GM23338 (cell line): ENCODE measurements around the gene GTSF1L. TPM values are rescaled to one million over a fixed set of nuclear protein-coding genes. Genes with fewer than 3 reads are reported as not detected.
A peak's percentile ranks its signal among the peaks of the same experiment; 100 is the strongest.

ENCODE experiments used
- ATAC-seq: fragments of 200-7000 bp; cut with Tn5 transposase; 3 replicates; pipeline ENCODE4 v1.9.1; 2020
- DNase-seq: peaks from one replicate; pipeline ENCODE4 v3.0.0-alpha.2; 2015; ENCODE audit warnings: low spot score
- H2AFZ ChIP-seq: fragments of 200-600 bp; sonication (generic); 2 replicates; pipeline ENCODE4 v1.8.0; 2016; ENCODE audit warnings: antibody characterized with exemption, mild to moderate bottlenecking, moderate library complexity
- H3F3A ChIP-seq: fragments of 200-600 bp; sonication (generic); replicated peaks from 2 replicates; pipeline ENCODE4 v1.8.0; 2017; ENCODE audit warnings: antibody characterized with exemption, mixed run types, low read depth
- H3K27ac ChIP-seq: fragments of 200-600 bp; sonication (generic); 2 replicates; pipeline ENCODE4 v1.6.1; 2016; ENCODE audit warnings: low read depth
- H3K27me3 ChIP-seq: fragments of 200-600 bp; sonication (generic); 2 replicates; pipeline ENCODE4 v1.8.0; 2016; ENCODE audit warnings: mild to moderate bottlenecking, mixed run types, moderate library complexity; ENCODE audit not compliant: insufficient read depth
- H3K36me3 ChIP-seq: fragments of 200-600 bp; sonication (generic); 2 replicates; pipeline ENCODE4 v1.8.0; 2016; ENCODE audit warnings: mild to moderate bottlenecking; ENCODE audit not compliant: insufficient read depth
- H3K4me1 ChIP-seq: fragments of 200-600 bp; sonication (generic); 2 replicates; pipeline ENCODE4 v1.8.0; 2016; ENCODE audit warnings: mild to moderate bottlenecking, moderate library complexity; ENCODE audit not compliant: insufficient read depth
- H3K4me2 ChIP-seq: fragments of 200-600 bp; sonication (generic); 2 replicates; pipeline ENCODE4 v1.7.1; 2017; ENCODE audit warnings: mixed run types
- H3K4me3 ChIP-seq: fragments of 200-600 bp; sonication (generic); 2 replicates; pipeline ENCODE4 v1.6.1; 2016; ENCODE audit warnings: mixed run types
- H3K79me2 ChIP-seq: fragments of 200-600 bp; sonication (generic); replicated peaks from 2 replicates; pipeline ENCODE4 v1.8.0; 2017; ENCODE audit warnings: mild to moderate bottlenecking; ENCODE audit not compliant: insufficient read depth
- H3K9me2 ChIP-seq: fragments of 200-600 bp; sonication (generic); 2 replicates; pipeline ENCODE4 v1.8.0; 2017; ENCODE audit not compliant: insufficient read depth
- H4K20me1 ChIP-seq: fragments of 200-600 bp; sonication (generic); replicated peaks from 2 replicates; pipeline ENCODE4 v1.8.0; 2017; ENCODE audit warnings: mild to moderate bottlenecking; ENCODE audit not compliant: insufficient read depth
- H3K27ac Mint-ChIP-seq: 2 replicates; pipeline ENCODE4 v1.8.0; 2020; ENCODE audit warnings: inconsistent platforms, mild to moderate bottlenecking, moderate library complexity, mixed read lengths
- H3K27me3 Mint-ChIP-seq: 3 replicates; pipeline ENCODE4 v1.8.0; 2022; ENCODE audit warnings: low read depth, mild to moderate bottlenecking, moderate library complexity, mixed read lengths, inconsistent platforms; ENCODE audit not compliant: insufficient read depth, poor library complexity
- H3K36me3 Mint-ChIP-seq: 3 replicates; pipeline ENCODE4 v1.8.0; 2021; ENCODE audit warnings: low read depth, mild to moderate bottlenecking, inconsistent platforms, moderate library complexity, mixed read lengths
- H3K4me1 Mint-ChIP-seq: 3 replicates; pipeline ENCODE4 v1.8.0; 2020; ENCODE audit warnings: mild to moderate bottlenecking, inconsistent platforms, mixed read lengths
- H3K4me3 Mint-ChIP-seq: 3 replicates; pipeline ENCODE4 v1.8.0; 2021; ENCODE audit warnings: moderate library complexity, mild to moderate bottlenecking, inconsistent platforms, mixed read lengths
- H3K9me3 Mint-ChIP-seq: 3 replicates; pipeline ENCODE4 v1.8.0; 2020; ENCODE audit warnings: moderate library complexity, mild to moderate bottlenecking, inconsistent platforms, mixed read lengths
- CREB1 ChIP-seq: fragments of 250-450 bp; sonication (Bioruptor Pico); IDR thresholded peaks from 2 replicates; pipeline ENCODE4 v1.5.0; 2020; ENCODE audit warnings: low read depth, mild to moderate bottlenecking, moderate library complexity
- EZH2 ChIP-seq: fragments of 200-600 bp; sonication (generic); IDR thresholded peaks from one replicate; pipeline ENCODE4 v1.8.0; 2017; ENCODE audit warnings: antibody characterized with exemption, mild to moderate bottlenecking, low read depth; ENCODE audit not compliant: unreplicated experiment
- EZH2phosphoT487 ChIP-seq: fragments of 200-600 bp; sonication (generic); IDR thresholded peaks from one replicate; pipeline ENCODE4 v1.8.1; 2018; ENCODE audit warnings: antibody characterized with exemption; ENCODE audit not compliant: unreplicated experiment
- JUNB ChIP-seq: IDR thresholded peaks from one replicate; pipeline ENCODE4 v1.6.1; 2016; ENCODE audit warnings: antibody characterized with exemption; ENCODE audit not compliant: unreplicated experiment
- NANOG ChIP-seq: IDR thresholded peaks from 2 replicates; pipeline ENCODE4 v1.6.1; 2016; ENCODE audit warnings: antibody characterized with exemption, borderline replicate concordance
- POLR2AphosphoS5 ChIP-seq: IDR thresholded peaks from 2 replicates; pipeline ENCODE4 v1.6.1; 2016; ENCODE audit warnings: antibody characterized with exemption, low read depth
- STAT1 ChIP-seq: IDR thresholded peaks from one replicate; pipeline ENCODE4 v1.6.1; 2016; ENCODE audit warnings: antibody characterized with exemption; ENCODE audit not compliant: unreplicated experiment
- ZNF114 ChIP-seq: fragments of 250-450 bp; sonication (Bioruptor Pico); IDR thresholded peaks from 2 replicates; pipeline ENCODE4 v1.5.0; 2020; ENCODE audit warnings: mild to moderate bottlenecking, moderate library complexity
- ZNF331 ChIP-seq: fragments of 250-450 bp; sonication (Bioruptor Pico); IDR thresholded peaks from 2 replicates; pipeline ENCODE4 v1.5.0; 2020; ENCODE audit warnings: low read depth, mild to moderate bottlenecking, moderate library complexity
- polyA plus RNA-seq: library from polyadenylated mRNA; unstranded; fragments of >200 nt; fragmentation: Nextera tagmentation; extraction: Ambion mirVana; gene quantifications from 2 replicates; pipeline ENCODE4 v1.2.1, GENCODE V29; 2016
- total RNA-seq: library from RNA; depleted of rRNA; stranded (reverse); fragments of >200 nt; shearing (Covaris generic); gene quantifications from 2 replicates; pipeline ENCODE4 v1.2.3, GENCODE V29; 2014
- TF ChIP-seq, protein P1 (sequence below): IDR thresholded peaks from one replicate; pipeline ENCODE4 v1.6.1; 2018; ENCODE audit warnings: antibody characterized with exemption; ENCODE audit not compliant: unreplicated experiment
- TF ChIP-seq, protein P2 (sequence below): IDR thresholded peaks from 2 replicates; pipeline ENCODE4 v1.6.1; 2016; ENCODE audit warnings: antibody characterized with exemption
- TF ChIP-seq, protein P3 (sequence below): fragments of 250-450 bp; sonication (Bioruptor Pico); IDR thresholded peaks from 2 replicates; pipeline ENCODE4 v1.5.0; 2020; ENCODE audit warnings: mild to moderate bottlenecking, moderate library complexity
- TF ChIP-seq, protein P4 (sequence below), 2 experiments: fragments of 200-600 bp in 1 of 2; sonication (generic) in 1 of 2; conservative IDR thresholded peaks; 2 replicates each; pipeline versions ENCODE4 v1.5.1 to v1.6.1; 2016 to 2017; ENCODE audit warnings: antibody characterized with exemption in 2 of 2, low read depth in 2 of 2, mild to moderate bottlenecking in 2 of 2, moderate library complexity in 1 of 2

GTSF1L gene
- total and polyA plus RNA-seq, 2 experiments from 2014 or later: not detected

DNA sequence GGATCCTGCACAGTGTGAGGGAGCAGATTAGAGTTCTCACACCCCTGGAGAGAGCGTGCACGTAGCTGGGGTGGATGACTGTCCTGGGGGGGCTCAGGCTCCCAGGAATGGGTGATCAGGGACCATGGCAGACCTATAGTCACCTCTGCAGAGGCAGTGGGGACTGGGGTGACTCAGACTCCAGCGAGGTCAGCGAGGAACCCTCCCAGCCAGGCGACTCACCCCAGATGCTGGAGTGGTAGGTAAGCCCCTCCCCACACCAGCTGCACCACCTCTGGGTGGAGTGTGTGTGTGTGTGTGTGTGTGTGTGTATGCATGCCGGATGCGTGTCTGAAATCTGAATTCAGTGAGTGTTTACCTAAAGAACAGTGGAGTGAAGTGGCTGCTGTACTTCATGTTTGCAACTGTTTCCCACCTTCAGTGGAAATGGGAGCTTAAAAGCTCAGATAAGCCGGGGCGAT lies 17.4 kb upstream of the GTSF1L start:
- Histone ChIP-seq H3K4me3 (no peak overlapping the region), H3K9me2 (peaks cover 7% of the 10 kb centered on the region; the same call in 1 of the 2 replicates), H4K20me1 (no peaks in the 10 kb centered on the region), H3K27ac (no peak overlapping the region), H3K79me2 (no peaks in the 10 kb centered on the region), H3K36me3 (no peaks in the 10 kb centered on the region), H2AFZ (no peak overlapping the region), H3K4me2 (no peak overlapping the region), H3F3A (no peaks in the 10 kb centered on the region), H3K4me1 (peaks cover 8% of the 10 kb centered on the region; the same call in 1 of the 2 replicates), H3K27me3 (no peaks in the 10 kb centered on the region)
- ATAC-seq (peak; percentile 27; the same call in 2 of the 3 replicates), DNase-seq (no peak)
- Mint-ChIP-seq H3K36me3 (no peaks in the 10 kb centered on the region), H3K4me1 (peaks cover 13% of the 10 kb centered on the region), H3K27ac (no peak overlapping the region), H3K27me3 (peaks cover 9% of the 10 kb centered on the region), H3K4me3 (no peak overlapping the region), H3K9me3 (no peaks in the 10 kb centered on the region; the same call in 2 of the 3 replicates)
- TF ChIP-seq ZNF114 (CRISPR knock-in tag): no peak
- TF ChIP-seq EZH2: no peak
- no peak for TF ChIP-seq NANOG
- TF ChIP-seq, protein P1, sequence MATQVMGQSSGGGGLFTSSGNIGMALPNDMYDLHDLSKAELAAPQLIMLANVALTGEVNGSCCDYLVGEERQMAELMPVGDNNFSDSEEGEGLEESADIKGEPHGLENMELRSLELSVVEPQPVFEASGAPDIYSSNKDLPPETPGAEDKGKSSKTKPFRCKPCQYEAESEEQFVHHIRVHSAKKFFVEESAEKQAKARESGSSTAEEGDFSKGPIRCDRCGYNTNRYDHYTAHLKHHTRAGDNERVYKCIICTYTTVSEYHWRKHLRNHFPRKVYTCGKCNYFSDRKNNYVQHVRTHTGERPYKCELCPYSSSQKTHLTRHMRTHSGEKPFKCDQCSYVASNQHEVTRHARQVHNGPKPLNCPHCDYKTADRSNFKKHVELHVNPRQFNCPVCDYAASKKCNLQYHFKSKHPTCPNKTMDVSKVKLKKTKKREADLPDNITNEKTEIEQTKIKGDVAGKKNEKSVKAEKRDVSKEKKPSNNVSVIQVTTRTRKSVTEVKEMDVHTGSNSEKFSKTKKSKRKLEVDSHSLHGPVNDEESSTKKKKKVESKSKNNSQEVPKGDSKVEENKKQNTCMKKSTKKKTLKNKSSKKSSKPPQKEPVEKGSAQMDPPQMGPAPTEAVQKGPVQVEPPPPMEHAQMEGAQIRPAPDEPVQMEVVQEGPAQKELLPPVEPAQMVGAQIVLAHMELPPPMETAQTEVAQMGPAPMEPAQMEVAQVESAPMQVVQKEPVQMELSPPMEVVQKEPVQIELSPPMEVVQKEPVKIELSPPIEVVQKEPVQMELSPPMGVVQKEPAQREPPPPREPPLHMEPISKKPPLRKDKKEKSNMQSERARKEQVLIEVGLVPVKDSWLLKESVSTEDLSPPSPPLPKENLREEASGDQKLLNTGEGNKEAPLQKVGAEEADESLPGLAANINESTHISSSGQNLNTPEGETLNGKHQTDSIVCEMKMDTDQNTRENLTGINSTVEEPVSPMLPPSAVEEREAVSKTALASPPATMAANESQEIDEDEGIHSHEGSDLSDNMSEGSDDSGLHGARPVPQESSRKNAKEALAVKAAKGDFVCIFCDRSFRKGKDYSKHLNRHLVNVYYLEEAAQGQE: no peak
- TF ChIP-seq, protein P2, sequence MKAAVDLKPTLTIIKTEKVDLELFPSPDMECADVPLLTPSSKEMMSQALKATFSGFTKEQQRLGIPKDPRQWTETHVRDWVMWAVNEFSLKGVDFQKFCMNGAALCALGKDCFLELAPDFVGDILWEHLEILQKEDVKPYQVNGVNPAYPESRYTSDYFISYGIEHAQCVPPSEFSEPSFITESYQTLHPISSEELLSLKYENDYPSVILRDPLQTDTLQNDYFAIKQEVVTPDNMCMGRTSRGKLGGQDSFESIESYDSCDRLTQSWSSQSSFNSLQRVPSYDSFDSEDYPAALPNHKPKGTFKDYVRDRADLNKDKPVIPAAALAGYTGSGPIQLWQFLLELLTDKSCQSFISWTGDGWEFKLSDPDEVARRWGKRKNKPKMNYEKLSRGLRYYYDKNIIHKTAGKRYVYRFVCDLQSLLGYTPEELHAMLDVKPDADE: no peak
- no peak for TF ChIP-seq ZNF331 (CRISPR knock-in tag)
- TF ChIP-seq, protein P3, sequence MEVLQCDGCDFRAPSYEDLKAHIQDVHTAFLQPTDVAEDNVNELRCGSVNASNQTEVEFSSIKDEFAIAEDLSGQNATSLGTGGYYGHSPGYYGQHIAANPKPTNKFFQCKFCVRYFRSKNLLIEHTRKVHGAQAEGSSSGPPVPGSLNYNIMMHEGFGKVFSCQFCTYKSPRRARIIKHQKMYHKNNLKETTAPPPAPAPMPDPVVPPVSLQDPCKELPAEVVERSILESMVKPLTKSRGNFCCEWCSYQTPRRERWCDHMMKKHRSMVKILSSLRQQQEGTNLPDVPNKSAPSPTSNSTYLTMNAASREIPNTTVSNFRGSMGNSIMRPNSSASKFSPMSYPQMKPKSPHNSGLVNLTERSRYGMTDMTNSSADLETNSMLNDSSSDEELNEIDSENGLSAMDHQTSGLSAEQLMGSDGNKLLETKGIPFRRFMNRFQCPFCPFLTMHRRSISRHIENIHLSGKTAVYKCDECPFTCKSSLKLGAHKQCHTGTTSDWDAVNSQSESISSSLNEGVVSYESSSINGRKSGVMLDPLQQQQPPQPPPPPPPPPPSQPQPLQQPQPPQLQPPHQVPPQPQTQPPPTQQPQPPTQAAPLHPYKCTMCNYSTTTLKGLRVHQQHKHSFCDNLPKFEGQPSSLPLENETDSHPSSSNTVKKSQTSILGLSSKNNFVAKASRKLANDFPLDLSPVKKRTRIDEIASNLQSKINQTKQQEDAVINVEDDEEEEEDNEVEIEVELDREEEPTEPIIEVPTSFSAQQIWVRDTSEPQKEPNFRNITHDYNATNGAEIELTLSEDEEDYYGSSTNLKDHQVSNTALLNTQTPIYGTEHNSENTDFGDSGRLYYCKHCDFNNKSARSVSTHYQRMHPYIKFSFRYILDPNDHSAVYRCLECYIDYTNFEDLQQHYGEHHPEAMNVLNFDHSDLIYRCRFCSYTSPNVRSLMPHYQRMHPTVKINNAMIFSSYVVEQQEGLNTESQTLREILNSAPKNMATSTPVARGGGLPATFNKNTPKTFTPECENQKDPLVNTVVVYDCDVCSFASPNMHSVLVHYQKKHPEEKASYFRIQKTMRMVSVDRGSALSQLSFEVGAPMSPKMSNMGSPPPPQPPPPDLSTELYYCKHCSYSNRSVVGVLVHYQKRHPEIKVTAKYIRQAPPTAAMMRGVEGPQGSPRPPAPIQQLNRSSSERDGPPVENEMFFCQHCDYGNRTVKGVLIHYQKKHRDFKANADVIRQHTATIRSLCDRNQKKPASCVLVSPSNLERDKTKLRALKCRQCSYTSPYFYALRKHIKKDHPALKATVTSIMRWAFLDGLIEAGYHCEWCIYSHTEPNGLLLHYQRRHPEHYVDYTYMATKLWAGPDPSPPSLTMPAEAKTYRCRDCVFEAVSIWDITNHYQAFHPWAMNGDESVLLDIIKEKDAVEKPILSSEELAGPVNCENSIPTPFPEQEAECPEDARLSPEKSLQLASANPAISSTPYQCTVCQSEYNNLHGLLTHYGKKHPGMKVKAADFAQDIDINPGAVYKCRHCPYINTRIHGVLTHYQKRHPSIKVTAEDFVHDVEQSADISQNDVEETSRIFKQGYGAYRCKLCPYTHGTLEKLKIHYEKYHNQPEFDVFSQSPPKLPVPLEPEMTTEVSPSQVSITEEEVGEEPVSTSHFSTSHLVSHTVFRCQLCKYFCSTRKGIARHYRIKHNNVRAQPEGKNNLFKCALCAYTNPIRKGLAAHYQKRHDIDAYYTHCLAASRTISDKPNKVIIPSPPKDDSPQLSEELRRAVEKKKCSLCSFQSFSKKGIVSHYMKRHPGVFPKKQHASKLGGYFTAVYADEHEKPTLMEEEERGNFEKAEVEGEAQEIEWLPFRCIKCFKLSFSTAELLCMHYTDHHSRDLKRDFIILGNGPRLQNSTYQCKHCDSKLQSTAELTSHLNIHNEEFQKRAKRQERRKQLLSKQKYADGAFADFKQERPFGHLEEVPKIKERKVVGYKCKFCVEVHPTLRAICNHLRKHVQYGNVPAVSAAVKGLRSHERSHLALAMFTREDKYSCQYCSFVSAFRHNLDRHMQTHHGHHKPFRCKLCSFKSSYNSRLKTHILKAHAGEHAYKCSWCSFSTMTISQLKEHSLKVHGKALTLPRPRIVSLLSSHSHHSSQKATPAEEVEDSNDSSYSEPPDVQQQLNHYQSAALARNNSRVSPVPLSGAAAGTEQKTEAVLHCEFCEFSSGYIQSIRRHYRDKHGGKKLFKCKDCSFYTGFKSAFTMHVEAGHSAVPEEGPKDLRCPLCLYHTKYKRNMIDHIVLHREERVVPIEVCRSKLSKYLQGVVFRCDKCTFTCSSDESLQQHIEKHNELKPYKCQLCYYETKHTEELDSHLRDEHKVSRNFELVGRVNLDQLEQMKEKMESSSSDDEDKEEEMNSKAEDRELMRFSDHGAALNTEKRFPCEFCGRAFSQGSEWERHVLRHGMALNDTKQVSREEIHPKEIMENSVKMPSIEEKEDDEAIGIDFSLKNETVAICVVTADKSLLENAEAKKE (CRISPR knock-in tag): no peak
- TF ChIP-seq POLR2AphosphoS5: no peak
- TF ChIP-seq CREB1 (CRISPR knock-in tag): no peak
- TF ChIP-seq STAT1: no peak
- TF ChIP-seq, protein P4, sequence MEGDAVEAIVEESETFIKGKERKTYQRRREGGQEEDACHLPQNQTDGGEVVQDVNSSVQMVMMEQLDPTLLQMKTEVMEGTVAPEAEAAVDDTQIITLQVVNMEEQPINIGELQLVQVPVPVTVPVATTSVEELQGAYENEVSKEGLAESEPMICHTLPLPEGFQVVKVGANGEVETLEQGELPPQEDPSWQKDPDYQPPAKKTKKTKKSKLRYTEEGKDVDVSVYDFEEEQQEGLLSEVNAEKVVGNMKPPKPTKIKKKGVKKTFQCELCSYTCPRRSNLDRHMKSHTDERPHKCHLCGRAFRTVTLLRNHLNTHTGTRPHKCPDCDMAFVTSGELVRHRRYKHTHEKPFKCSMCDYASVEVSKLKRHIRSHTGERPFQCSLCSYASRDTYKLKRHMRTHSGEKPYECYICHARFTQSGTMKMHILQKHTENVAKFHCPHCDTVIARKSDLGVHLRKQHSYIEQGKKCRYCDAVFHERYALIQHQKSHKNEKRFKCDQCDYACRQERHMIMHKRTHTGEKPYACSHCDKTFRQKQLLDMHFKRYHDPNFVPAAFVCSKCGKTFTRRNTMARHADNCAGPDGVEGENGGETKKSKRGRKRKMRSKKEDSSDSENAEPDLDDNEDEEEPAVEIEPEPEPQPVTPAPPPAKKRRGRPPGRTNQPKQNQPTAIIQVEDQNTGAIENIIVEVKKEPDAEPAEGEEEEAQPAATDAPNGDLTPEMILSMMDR (conservative IDR thresholded peaks at IDR 0.05; ENCODE audit: low read depth in 2 of 2): no peak
- no peak for TF ChIP-seq EZH2phosphoT487
- TF ChIP-seq JUNB: no peak
